Common myeloid progenitor, CD34-positive (primary cell): ENCODE results near the gene F2RL1. TPM values are rescaled to one million over a fixed set of nuclear protein-coding genes. Genes with fewer than 3 reads are reported as not detected.
A peak's percentile ranks its signal among the peaks of the same experiment; 100 is the strongest.
"Not testable (repeated sequence)": the region's sequence is repeated elsewhere in the genome, so short reads cannot be mapped to it uniquely, and the experiment has no call there.

Experiments used
- CTCF ChIA-PET: fragments of 350-600 bp; sonication (Branson Sonifier 250); formaldehyde crosslinking; loops from one replicate; lab custom pipeline; 2021; ENCODE audit warnings: antibody characterized with exemption; lab: Charles Lee
- POLR2A ChIA-PET: fragments of 350-600 bp; sonication (Branson Sonifier 250); formaldehyde crosslinking; loops from one replicate; lab custom pipeline; 2021; ENCODE audit warnings: antibody characterized with exemption; lab: Charles Lee
- DNase-seq, 3 donors: peaks; one replicate each; pipeline versions ENCODE4 v3.0.0 to v3.0.0-alpha.2; 2013
- H3K27ac ChIP-seq, 2 experiments: 1 replicate in 1 of 2; 2 replicates in 1 of 2; pipeline ENCODE4 v1.7.0; 2013; ENCODE audit warnings: inconsistent platforms in 2 of 2, low read length in 2 of 2, mild to moderate bottlenecking in 2 of 2, low read depth in 1 of 2, moderate library complexity in 1 of 2; ENCODE audit not compliant: severe bottlenecking in 2 of 2, insufficient read depth in 1 of 2, poor library complexity in 1 of 2
- H3K27me3 ChIP-seq, 5 experiments: replicated peaks in 2 of 5; 1 replicate in 3 of 5; 2 replicates in 2 of 5; pipeline versions ENCODE4 v1.6.1 to v1.7.0; 2013; ENCODE audit warnings: low read length in 4 of 5, mild to moderate bottlenecking in 2 of 5, moderate library complexity in 2 of 5, inconsistent platforms in 1 of 5; ENCODE audit not compliant: insufficient read depth in 5 of 5, control insufficient read depth in 4 of 5
- H3K36me3 ChIP-seq, 4 experiments: 1 replicate in 2 of 4; 2 replicates in 2 of 4; pipeline versions ENCODE4 v1.6.1 to v1.7.0; 2013; ENCODE audit warnings: low read length in 3 of 4, control low read depth in 1 of 4, mild to moderate bottlenecking in 1 of 4; ENCODE audit not compliant: control insufficient read depth in 4 of 4, insufficient read depth in 4 of 4
- H3K4me1 ChIP-seq, 4 experiments: 1 replicate in 3 of 4; 2 replicates in 1 of 4; pipeline versions ENCODE4 v1.6.1 to v1.7.1; 2013; ENCODE audit warnings: low read length in 3 of 4, mild to moderate bottlenecking in 3 of 4, control low read depth in 1 of 4, inconsistent platforms in 1 of 4, moderate library complexity in 1 of 4; ENCODE audit not compliant: control insufficient read depth in 4 of 4, insufficient read depth in 4 of 4; ENCODE audit errors: control extremely low read depth in 1 of 4
- H3K4me3 ChIP-seq, 7 experiments: 1 replicate in 4 of 7; 2 replicates in 3 of 7; pipeline versions ENCODE4 v1.5.1 to v1.7.0; 2013; ENCODE audit warnings: mild to moderate bottlenecking in 7 of 7, low read length in 6 of 7, moderate library complexity in 6 of 7, inconsistent platforms in 2 of 7, low read depth in 2 of 7, control low read depth in 1 of 7; ENCODE audit not compliant: insufficient read depth in 4 of 7, control insufficient read depth in 1 of 7; ENCODE audit errors: extremely low read depth in 1 of 7
- H3K9me3 ChIP-seq, 5 experiments: 1 replicate in 4 of 5; 2 replicates in 1 of 5; pipeline versions ENCODE4 v1.6.1 to v1.7.1; 2013; ENCODE audit warnings: low read length in 4 of 5, mild to moderate bottlenecking in 2 of 5, inconsistent platforms in 1 of 5, low read depth in 1 of 5, moderate library complexity in 1 of 5; ENCODE audit not compliant: control insufficient read depth in 4 of 5, insufficient read depth in 2 of 5; ENCODE audit errors: control extremely low read depth in 1 of 5
- WGBS: methylation state at CpG from one replicate; pipeline ENCODE4 v1.1.5; 2013; ENCODE audit not compliant: insufficient coverage; 5-methylcytosine and 5-hydroxymethylcytosine counted together
- polyA plus RNA-seq: library from polyadenylated mRNA; unstranded; fragments of 120-200 nt; gene quantifications from one replicate; pipeline ENCODE4 v1.2.1, GENCODE V29; 2013

Gene F2RL1
- 22.3 TPM for polyA plus RNA-seq

- peak within 1 kb of the TSS; percentile 72 to 83 for H3K27ac ChIP-seq
- H3K27me3 ChIP-seq = no peaks in the 10 kb centered on the region
- H3K9me3 ChIP-seq = no peaks in the 10 kb centered on the region
- WGBS = 0% methylated on average over 61 of the region's 72 CpGs
- DNase-seq = peak; percentile 65 to 76 (median 66)
- H3K36me3 ChIP-seq = no peaks in the 10 kb centered on the region
- ChIA-PET CTCF (interaction anchor here (0.7 to 3.2 kb wide), 14 partner anchors 12 to 134 kb away, joined by 3 to 13 read pairs (median 4); partner anchors contain the start of genes CRHBP and S100Z), POLR2A (interaction anchor here (0.9 to 1.2 kb wide), 4 partner anchors 24 to 40 kb away, joined by 3 to 7 read pairs (median 6); no protein-coding TSS in a partner anchor)
- H3K4me1 ChIP-seq = peaks cover 6 to 34% (median 22%) of the 10 kb centered on the region in 4 experiments
- H3K4me3 ChIP-seq = peak within 1 kb of the TSS; percentile 79 to 99 (median 92)
These were observed at the start of gene F2RL1 for GRCh38 chr5:76818844-76819831. F2RL1 (plus strand) TSS chr5:76819030; CDS start chr5:76819183, 153 bp downstream.

- POLR2A ChIA-PET, H3K4me1 ChIP-seq, H3K4me3 ChIP-seq, H3K27me3 ChIP-seq, H3K36me3 ChIP-seq, H3K9me3 ChIP-seq, DNase-seq, H3K27ac ChIP-seq: not testable (repeated sequence)
- CTCF ChIA-PET = interaction anchor here (0.6 to 0.9 kb wide), 2 partner anchors 26 to 169 kb away, joined by 3 to 5 read pairs; no protein-coding TSS in a partner anchor
- 98% methylated on average over 10 of the region's 14 CpGs for WGBS
These were observed 47.8 kb upstream of the F2RL1 start for GRCh38 chr5:76771041-76771440.

- H3K4me3 ChIP-seq = no peak overlapping the region
- ChIA-PET CTCF (interaction anchor here (0.6 to 0.9 kb wide), 2 partner anchors 27 to 170 kb away, joined by 3 to 5 read pairs; no protein-coding TSS in a partner anchor), POLR2A (no interaction called here)
- no peak overlapping the region for H3K27ac ChIP-seq
- H3K9me3 ChIP-seq = no peaks in the 10 kb centered on the region
- no peaks in the 10 kb centered on the region for H3K36me3 ChIP-seq
- no peaks in the 10 kb centered on the region for H3K27me3 ChIP-seq
- WGBS = 100% methylated on average over 1 of the region's 3 CpGs
- peaks cover 0 to 4% (median 0%) of the 10 kb centered on the region in 4 experiments for H3K4me1 ChIP-seq
- no peak for DNase-seq
These were observed 47.0 kb upstream of the F2RL1 start for GRCh38 chr5:76771705-76772405.

GRCh38 chr5:76775921-76776320 lies 42.9 kb upstream of the F2RL1 start:
- no peak overlapping the region for H3K27ac ChIP-seq
- H3K4me1 ChIP-seq = peaks cover 0 to 6% (median 1%) of the 10 kb centered on the region in 4 experiments
- ChIA-PET POLR2A (no interaction called here), CTCF (interaction anchor here (1.0 to 3.3 kb wide), 9 partner anchors 8 to 174 kb away, joined by 3 to 39 read pairs (median 4); no protein-coding TSS in a partner anchor)
- H3K27me3 ChIP-seq = no peaks in the 10 kb centered on the region
- 94% methylated on average over 3 of the region's 5 CpGs for WGBS
- DNase-seq = no peak
- no peaks in the 10 kb centered on the region for H3K9me3 ChIP-seq
- H3K36me3 ChIP-seq = no peaks in the 10 kb centered on the region
- H3K4me3 ChIP-seq = no peak overlapping the region

- POLR2A ChIA-PET = no interaction called here
- H3K27ac ChIP-seq = no peak overlapping the region
These were observed 42.4 kb upstream of the F2RL1 start for GRCh38 chr5:76776391-76776790.

GRCh38 chr5:76780616-76781015 lies 38.2 kb upstream of the F2RL1 start:
- 100% methylated on average over 4 of the region's 4 CpGs for WGBS
- POLR2A ChIA-PET, H3K4me1 ChIP-seq, H3K36me3 ChIP-seq, H3K4me3 ChIP-seq, H3K9me3 ChIP-seq, DNase-seq, H3K27me3 ChIP-seq, H3K27ac ChIP-seq: not testable (repeated sequence)
- CTCF ChIA-PET = interaction anchor here (0.9 to 1.0 kb wide), 2 partner anchors 21 to 140 kb away, joined by 3 read pairs; no protein-coding TSS in a partner anchor

More at GRCh38 chr5:76776391-76776790, 42.4 kb upstream of the F2RL1 start:
- H3K36me3 ChIP-seq = no peaks in the 10 kb centered on the region
- no peaks in the 10 kb centered on the region for H3K9me3 ChIP-seq
- H3K27me3 ChIP-seq = no peaks in the 10 kb centered on the region
- WGBS = 100% methylated on average over 2 of the region's 2 CpGs
- no peak overlapping the region for H3K4me3 ChIP-seq
- peaks cover 0 to 6% (median 1%) of the 10 kb centered on the region in 4 experiments for H3K4me1 ChIP-seq
- no peak for DNase-seq
- CTCF ChIA-PET = interaction anchor here (1.2 to 3.3 kb wide), 6 partner anchors 9 to 174 kb away, joined by 3 to 39 read pairs (median 4); no protein-coding TSS in a partner anchor
